ENCODE results near the gene OTUD5.

DNA sequence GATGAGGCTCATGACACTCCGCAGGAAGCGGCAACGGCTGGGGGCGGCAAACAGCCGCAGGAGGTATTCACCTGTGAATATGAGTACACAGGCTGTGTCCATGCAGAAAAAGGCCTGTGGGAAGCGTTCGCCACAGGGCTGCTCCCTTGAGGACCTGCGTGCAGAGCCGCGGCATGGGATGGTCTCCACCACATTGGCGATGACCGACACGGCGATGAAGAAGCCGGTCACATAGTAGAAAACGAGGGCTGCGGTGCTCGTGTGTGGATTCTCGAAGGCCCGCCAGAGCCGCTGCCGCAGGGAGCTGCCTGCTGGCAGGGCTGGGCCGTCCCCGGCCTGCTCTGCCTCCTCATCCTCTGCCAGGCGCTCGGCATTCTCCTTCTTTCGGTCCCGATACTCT, 12.1 kb upstream of the OTUD5 start:
- TF ChIP-seq, protein P1, sequence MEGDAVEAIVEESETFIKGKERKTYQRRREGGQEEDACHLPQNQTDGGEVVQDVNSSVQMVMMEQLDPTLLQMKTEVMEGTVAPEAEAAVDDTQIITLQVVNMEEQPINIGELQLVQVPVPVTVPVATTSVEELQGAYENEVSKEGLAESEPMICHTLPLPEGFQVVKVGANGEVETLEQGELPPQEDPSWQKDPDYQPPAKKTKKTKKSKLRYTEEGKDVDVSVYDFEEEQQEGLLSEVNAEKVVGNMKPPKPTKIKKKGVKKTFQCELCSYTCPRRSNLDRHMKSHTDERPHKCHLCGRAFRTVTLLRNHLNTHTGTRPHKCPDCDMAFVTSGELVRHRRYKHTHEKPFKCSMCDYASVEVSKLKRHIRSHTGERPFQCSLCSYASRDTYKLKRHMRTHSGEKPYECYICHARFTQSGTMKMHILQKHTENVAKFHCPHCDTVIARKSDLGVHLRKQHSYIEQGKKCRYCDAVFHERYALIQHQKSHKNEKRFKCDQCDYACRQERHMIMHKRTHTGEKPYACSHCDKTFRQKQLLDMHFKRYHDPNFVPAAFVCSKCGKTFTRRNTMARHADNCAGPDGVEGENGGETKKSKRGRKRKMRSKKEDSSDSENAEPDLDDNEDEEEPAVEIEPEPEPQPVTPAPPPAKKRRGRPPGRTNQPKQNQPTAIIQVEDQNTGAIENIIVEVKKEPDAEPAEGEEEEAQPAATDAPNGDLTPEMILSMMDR (conservative IDR thresholded peaks at IDR 0.05), result no peak
- TF ChIP-seq EZH2 (IDR thresholded peaks at IDR 0.05; ENCODE audit: low read depth), result no peak
